Hepatic stellate cell (primary cell): Measurements from ENCODE around the gene NPDC1.
"Not testable (repeated sequence)": the region's sequence is repeated elsewhere in the genome, so short reads cannot be mapped to it uniquely, and the experiment has no call there.

Experiments
- DNase-seq: peaks from one replicate; pipeline ENCODE4 v3.0.0; 2011; ENCODE audit warnings: low spot score

The NPDC1 gene

DNA sequence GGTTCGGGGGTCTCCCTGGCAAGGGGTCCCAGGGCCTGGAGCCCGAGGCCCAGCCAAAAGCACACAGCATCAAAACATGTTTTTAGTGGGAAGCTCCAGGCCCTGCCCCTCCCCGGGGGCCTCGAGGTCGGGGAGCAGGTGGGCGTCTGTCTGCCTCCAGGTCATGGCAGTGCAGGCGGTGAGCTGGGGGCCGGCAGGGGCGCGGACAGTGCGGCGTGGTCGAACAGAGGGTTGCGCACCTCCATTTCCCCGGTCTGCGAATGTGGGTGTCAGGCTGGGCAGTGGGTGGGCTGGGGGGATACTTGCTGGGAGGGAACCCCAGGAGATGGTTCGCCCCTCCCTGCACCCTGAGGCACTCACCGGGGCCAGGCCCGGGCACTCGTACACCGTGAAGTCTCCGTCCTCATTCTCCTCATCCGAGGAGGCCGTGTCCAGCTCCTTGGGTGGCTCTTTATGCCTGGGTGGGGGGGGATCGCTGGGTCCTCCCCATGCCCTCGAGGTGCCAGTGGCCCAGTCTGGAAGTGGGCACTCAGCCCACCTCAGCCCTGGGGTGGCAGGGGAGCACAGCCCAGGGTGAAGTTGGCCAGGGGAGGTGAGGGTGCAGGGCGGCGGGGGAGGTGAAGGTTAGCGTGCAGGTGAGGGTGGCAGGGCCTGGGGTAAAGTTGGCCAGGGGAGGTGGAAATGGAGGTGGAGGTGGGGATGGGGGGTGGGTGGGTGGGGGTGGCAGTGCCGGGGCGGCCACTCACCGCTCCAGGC is 6.2 kb downstream of the NPDC1 start:
- no peak for DNase-seq

DNA sequence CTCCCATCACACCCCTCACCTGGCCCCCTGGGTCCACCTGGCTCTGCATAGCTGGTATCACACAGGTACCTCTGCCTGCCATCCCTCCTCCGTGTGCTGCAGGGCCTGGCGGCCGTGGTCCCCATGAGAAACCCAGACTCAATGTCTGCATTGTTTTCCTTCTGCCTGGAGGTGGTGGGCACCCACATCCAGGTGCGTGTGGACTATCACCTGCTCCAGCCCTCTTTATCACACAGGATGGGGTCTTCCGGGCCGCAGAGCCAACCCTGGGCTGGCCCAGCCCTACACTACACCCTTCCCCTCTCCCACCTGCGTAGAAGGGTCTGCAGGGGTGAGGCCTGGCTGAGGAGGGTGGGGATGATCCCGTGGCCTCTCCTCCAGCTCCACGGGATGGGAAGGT is 7.1 kb downstream of the NPDC1 start:
- DNase-seq: no peak

DNA sequence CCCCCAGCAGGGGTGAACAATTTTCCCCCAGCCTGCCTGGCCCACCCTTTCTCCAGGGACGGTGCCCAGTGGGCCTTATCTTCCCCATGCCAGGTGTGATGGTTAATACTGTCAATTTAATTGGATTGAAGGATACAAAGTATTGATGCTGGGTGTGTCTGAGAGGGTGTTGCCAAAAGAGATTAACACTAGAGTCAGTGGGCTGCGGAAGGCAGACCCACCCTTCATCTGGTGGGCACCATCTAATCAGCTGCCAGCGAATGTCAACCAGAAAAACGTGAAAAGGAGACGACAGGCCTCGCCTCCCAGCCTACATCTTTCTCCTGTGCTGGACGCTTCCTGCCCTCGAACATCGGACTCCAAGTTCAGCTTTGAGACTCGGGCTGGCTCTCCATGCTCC is 8.5 kb downstream of the NPDC1 start:
- no peak for DNase-seq

DNA sequence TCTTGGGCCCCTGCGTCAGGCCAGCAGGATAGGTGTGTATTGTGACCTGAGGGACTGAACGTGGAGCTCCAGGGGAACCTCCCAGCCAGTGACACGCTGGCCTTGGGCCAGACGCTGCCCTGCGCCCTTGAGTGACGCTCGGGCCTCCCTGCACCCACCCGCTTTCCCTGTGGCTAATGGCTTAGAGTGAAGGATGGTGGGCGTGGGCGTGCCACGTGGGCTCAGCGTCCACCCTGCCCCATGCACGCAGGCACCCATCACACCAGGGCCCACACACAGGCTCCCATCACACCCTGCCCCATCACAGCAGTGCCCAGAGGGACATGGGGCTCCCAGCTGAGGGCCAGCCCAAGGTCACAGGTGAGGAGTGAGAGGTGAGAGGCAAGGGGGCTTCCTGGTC is 8.9 kb downstream of the NPDC1 start:
- no peak for DNase-seq

DNA sequence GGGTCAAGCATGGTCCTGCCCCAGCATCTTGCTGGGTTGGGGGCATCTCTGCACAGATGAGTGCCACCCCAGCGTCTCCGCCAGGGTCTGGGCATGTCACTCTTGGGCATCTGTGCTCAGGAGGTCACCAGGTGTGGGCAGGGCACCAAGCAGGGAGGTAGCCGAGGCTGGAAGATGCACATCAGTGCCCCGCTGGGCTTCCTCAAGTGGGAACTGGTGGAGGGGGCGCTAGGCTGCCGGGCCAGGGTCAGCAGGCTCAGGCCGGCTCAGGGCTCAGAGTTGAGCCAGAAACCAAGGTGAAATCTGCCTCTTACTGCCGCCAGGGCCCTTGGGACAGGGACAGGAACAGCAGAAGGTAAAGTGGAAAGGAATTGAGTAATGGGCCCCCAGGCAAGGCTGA is 10.0 kb downstream of the NPDC1 start:
- DNase-seq: no peak

DNA sequence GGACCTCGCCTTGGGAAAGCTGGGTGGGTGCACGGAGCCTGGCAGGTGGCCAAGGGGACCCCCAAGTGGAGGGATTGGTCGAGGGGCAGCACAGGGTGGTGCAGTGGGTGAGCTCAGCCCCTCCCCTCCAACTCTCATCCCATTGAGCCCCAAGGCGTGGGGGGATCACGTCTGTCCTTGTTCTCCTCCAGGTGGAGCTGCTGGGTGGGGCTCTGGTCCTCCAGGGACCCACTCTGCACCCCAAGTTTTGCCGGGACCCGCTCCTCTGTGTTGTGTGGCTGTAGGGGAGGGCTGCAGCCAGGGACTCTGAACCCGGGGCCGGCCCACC is 10.5 kb downstream of the NPDC1 start:
- no peak for DNase-seq

DNA sequence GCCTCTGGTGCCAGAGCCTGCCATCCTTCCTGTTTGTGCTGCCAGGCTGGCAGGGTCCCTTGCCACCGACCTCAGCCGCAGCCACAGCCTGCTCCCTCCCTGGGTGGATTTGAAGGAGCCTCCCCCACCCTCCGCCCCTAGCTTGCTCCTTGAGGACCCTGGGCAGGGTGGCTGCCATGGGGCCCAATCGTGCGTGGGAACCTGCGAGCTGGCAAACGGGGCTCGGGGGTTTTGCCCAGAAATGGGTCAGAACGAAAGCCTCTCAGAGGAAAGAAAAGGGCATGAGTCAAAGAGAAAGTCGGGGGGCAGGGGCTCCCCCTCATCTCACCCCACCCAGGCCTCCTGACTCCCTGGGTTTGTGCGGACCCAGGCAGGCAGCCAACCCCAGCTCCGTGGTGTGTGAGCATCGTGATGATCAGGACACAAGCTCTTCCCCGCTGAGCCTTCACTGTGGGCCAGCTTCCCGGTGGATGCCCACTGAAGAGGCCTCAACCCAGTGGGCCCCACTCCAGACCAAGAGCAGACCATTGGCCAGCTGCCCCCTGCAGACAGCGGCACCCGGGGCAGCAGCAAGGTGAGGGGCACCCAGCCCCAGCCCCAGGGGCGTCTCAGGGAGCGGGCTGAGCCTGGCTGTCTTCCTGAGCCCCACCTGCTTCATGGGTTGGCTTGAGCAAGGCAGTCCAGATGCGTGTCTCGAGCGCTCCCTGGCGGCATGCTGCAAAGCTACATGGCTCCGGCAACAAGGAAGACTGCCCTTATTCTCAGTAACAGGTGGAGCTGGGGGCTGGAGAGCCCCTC is 11.1 kb downstream of the NPDC1 start:
- DNase-seq: peak; percentile 92

DNA sequence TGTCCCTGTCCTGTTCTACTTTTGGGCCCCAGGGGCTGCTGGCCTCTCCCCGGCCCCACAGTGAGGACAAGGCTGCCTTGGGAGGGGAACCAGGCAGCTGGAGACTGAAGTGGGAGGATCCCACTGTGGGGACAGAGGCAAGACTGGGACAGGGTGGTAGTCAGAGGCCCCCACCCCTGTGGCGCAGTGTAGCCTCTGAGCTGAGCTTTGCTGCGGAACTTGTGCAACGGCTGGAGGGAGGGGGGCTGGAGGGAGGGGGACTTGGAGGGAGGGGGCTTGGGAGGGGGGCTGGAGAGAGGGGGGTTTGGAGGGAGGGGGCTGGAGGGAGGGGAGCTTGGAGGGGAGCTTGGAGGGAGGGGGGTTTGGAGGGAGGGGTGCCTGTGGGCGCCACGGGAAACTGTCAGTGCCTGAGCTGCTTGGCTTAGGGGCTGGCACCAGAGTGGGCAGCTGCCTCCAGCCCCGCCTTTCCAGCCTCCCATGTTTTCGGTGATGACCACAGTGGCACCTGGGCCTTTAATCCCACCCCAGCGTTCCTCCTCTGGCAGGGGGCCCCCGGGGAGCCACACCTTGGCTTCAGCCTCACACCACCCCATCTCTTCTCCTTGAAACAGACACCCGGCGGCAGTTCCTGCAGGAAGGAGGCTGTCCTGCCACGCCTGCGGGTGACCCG is 11.8 kb downstream of the NPDC1 start:
- no peak for DNase-seq

DNA sequence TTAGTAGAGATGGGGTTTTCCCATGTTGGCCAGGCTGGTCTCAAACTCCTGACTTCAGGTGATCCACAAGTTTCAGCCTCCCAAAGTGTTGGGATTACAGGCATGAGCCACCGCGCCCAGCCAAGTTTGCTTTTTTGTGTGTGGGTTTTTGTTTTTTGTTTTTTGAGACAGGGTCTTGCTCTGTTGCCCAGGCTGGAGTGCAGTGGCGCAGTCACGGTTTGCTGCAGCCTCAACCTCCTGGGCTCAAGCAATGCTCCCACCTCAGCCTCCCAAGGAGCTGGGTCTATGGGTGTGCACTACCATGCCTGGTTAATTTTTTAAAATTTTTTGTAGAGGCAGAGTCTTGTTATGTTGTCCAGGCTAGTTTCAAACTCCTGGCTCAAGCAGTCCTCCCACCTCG is 12.5 kb downstream of the NPDC1 start:
- DNase-seq: not testable (repeated sequence)

DNA sequence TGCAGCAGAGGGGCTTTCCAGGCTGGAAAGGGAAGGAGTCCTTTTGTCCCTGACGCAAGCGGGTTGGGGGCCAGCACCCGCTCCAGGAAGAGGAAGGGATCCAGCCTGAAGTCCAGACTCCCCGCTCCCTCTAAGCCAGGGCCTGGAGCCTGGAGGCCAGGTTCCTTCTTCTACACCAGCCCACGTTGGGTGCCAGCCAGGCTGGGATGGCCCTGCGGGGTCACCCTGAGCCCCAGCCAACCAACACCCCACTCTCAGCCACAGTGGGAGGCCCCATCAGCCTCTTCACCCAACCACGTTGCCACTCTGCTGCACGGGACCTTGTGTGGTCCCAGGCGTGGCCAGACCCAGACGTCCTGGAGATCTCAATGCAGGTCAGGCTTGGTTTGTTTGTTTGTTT is 13.1 kb downstream of the NPDC1 start:
- no peak for DNase-seq

DNA sequence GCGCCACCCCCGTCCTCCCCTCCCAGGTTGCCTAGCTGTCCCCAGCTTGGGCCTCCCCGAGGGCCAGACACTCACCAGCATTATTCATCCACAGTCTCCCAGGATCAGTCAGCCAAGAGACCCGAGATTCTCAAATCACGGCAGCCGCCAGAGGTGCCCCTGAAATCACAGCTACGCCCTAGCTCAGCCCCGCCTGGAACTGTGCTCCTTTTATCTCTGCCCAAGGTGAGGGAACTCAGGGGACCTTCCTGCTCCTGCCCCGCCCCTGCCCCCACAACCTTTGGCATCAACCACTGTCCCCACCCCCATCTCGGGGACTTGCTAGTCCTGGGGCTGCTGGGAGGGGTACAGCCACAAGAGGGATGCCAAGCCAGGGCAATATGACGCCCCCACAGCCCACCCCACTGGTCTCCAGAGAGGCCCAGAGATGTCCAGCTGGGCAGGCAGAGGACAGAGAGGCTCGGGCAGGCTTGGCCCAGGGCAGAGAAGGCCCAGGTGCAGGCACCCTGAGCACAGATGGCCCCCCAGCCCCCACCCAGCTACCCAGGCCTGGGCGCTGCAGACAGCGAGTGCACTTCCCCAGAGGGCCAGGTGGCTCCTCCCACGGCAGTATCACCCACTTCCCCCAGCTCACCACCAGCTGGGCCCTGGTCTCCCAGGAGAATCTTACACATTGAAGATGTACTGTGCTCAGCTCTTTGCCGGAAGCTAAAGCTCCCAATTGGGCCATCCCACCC is 13.9 kb downstream of the NPDC1 start, which contains the start of gene FUT7:
Gene FUT7, minus strand, starts transcription at position 185 of the 737 bp plus-strand sequence. Its CDS starts 97 bp downstream, at position 88.
- DNase-seq: no peak

DNA sequence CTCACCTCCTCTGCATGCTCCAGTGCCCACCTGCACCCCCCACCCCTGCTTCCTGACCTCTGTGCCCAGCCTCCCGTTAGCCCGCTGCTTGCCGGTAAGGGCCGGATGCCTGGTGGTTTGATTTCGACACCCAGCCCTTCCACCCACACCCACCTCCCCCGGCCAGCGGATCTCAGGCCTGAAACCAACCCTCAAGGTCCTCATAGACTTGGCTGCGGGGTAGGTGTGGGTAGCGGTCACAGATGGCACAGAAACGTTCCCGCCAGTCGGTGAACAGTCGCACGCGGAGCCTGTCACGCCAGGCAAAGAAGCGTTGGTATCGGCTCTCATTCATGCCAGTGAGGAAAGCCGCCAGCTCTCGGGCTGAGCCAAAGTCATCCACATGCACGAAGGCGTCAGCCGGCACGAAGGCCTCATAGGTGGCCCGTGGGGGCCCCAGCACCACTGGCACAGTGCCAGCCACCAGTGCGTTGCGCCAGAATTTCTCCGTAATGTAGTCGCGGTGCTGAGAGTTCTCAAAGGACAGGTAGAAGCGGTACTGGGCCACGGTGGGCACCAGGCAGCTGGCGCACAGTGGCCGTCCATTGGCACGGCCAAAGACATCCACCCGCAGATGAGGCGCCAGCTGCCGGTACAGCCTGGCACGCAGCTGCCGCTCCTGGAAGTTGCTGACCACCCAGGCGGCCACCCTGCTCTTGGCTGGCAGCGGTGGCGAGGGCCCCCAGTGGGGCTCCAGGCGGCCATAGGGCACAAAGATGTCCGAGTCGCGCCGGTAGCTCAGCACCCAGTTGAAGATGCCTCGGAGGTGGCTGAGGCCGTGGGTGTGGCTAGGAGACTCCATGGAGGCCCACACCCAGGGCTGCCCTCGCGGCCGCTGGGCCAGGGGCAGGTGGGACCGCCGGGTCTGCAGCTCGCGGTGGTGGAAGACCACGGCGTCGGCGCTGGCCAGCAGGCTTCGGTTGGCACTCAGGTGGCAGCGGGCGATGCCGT is 15.1 kb downstream of the NPDC1 start:
- no peak for DNase-seq

DNA sequence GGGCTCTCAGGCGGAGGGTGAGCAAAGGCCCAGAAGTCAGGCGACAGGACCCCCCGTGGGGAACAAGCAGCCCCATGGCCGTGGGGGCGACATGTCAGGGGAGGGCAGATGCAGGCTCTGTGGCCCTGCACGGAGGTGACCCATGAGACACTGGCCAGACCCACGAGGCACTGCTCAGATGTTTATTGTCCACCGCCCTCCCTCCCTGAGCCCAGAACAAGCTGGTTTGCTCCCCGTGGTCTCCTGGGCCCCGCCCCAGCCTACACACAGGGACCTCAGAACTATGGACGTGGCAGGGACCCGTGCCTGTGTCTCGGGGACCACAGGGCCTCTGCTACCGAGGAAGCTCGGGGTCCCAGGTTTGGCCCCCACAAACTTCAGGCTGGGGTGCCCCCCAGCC is 16.0 kb downstream of the NPDC1 start:
- no peak for DNase-seq

DNA sequence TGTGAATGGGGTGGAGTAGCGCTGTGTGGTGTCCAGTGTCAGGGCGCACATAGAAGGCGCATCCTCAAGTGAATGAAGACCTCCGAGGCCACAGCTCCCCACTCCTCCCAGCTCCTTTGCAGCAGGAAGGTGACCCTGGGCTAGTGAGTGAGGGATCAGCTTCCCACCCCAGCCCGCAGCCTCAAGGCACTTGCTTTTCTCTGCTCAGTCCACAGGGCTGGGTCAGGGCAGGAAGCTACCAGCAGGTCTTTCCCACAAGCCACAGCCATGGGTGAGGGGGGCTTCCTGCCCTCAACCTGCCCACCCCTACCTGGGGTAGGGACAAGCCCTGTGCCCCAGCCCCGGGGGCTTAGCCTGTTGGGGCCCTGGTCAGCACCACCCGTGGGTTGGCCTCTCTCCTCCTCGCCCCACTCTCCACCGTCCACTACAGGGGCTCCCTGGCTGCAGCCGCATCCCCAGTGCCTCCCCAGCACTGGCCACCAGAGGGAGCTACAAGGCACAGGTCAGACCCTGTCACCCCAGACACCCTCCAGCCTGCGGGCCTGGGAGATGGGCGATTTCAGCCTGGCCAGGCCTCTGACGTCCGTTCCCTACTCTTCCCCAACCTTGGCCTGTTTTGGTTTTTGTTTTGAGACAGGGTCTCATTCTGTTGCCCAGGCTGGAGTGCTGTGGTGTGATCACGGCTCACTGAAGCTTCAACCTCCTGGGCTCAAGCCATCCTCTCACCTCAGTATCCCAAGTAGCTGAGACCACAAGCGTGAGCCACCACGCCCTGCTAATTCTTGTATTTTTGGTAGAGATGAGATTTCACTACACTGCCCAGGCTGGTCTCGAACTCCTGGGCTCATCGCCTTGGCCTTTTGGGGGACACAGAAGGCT is 16.7 kb downstream of the NPDC1 start:
- DNase-seq: peak; percentile 78

DNA sequence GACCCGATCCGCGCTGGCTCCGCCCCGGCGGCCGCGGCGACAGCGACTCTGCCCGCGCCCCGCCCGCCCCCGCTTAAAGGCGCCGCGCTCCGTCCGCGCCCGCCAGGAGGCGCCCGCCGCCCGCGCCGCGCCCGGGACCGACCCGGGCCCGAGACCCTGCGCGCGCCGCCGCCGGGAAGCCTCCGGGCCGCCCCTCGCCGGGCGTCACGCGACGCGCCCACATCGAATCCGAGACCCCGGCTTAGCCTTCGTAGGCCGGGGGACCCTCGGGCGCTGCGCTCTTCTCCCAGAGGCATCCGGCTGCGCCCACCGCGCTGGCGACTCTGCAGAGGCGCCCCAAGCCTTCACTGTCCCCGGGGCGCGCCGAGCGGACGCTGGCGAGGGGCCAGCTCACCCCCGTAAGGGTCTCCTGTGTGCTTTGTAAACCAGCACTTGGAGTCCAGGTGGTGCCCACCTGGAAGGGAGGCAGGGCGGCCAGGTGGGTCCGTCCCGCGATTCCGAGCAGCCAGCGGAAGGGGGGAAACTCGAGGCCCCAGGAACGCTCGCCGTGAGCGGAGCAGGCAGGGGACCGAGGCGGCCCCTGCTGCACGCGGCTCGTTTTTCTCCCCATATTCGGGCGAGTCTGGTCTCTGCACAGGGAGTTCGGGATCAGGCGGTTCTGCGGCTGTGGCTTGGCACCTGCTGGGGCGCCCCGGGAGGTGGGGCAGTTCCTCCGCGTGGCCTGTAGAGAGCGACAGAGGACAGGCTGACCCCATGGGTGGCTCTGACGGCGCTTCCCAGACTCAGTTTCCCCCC is 17.5 kb downstream of the NPDC1 start:
- peak; percentile 73 for DNase-seq

DNA sequence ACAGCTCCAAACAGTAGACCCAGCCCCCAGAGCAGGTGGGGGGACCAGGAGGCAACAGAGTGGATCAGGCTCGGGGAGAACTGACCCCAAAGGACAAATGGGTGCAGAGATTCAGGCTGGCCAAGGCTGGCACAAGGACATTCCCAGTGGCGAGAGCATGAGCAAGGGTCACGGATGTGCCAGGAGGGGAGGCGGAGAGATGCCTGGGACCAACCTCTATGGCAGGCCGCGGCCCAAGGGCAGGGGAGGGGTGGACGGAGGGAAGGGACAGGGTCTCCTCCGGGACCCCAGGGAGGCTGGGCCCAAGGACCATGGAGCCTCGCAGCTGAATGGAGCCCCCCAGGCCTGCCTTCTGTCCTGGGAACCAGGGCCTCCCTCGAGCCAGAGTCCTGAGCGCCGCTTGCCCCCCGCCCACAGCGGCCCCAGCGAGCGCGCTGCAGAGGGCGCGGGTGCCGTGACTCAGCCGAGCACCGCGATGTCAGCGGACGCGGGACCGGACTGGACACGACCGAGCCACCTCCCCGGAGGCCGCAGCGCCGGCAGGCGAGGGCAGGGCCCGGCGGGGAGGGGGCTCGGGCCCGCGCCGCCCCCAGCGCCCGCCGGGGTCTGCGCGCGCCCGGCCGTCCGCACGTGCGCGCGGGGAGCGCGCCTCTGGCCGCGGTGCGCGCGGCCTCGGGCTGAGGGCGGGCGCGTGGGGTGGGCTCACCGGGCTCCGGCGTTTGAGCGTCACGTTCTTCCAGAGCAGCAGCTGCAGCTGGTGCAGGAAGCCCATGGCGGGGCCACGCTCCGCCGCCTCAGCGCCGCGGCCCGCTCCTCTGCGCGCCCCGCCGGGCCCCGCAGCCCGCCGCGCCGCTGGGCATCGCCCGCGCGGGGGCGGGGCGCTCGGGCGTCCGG is 18.4 kb downstream of the NPDC1 start, which contains the start of gene ABCA2:
Gene ABCA2, minus strand, starts transcription at position 869 of the 894 bp plus-strand sequence. Its CDS starts 97 bp downstream, at position 772.
- DNase-seq: peak; percentile 47

DNA sequence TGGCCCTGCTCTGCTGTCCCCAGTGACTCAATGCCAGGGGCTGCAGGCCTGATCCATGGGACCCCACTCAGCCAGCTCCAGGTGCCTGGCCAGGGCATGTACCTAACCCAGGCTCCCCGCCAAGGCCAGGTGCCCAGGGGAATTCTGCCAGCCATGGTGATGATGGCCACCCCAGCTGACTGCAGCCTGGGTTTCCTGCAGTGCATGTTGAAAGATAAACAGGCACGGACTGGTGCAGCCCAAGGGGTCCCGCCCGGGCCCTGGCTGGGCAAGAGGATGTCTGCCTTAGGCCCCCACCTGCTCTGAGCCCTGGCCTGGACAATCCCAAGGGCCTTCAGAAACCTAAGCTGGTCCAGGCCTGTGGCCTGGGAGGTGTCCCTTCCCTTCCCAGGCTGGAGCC is 19.1 kb downstream of the NPDC1 start:
- no peak for DNase-seq

DNA sequence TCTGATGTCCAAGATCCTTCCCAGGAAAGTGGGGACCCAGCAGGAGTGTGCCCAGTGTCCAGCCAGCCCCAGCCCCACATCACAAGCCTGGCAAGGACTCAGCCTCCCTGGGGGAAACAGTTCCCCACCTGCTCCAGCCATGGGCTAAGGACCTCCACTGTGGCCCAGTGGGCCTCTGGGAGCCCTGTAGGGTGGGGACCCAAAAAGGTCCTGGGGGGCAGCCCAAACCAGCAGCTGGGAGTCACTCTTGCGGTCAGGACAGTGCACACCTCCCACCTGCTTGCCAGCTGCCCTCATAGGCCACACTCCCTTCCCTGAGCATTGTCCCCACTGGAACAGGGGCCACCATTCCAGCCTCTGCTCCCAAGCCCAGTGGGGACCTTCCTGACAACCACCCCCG is 19.6 kb downstream of the NPDC1 start:
- no peak for DNase-seq
